PC-3 (cell line): ENCODE measurements around the gene ZKSCAN4.

Source experiments
- CTCF ChIP-seq: fragments of 300-600 bp; sonication (generic); conservative IDR thresholded peaks from 2 replicates; pipeline ENCODE4 v1.5.1; 2017; ENCODE audit warnings: antibody characterized with exemption, low read depth, mild to moderate bottlenecking, low read length
- EZH2 ChIP-seq: fragments of 300-600 bp; sonication (generic); IDR thresholded peaks from one replicate; pipeline ENCODE4 v1.6.1; 2017; ENCODE audit warnings: antibody characterized with exemption, mild to moderate bottlenecking, low read length; ENCODE audit not compliant: unreplicated experiment
- EZH2phosphoT487 ChIP-seq: fragments of 300-600 bp; sonication (generic); IDR thresholded peaks from 2 replicates; pipeline ENCODE4 v1.6.1; 2018; ENCODE audit warnings: mild to moderate bottlenecking, antibody characterized with exemption, low read length, borderline replicate concordance

- TF ChIP-seq CTCF (no peak), EZH2phosphoT487 (no peak), EZH2 (no peak)
Observed at GRCh38 chr6:28295326-28295725, 43.3 kb upstream of the ZKSCAN4 start.
